Measurements from ENCODE around the gene C5orf22. TPM values are rescaled to one million over a fixed set of nuclear protein-coding genes. Genes with fewer than 3 reads are reported as not detected.
"Not testable (repeated sequence)": the region's sequence is repeated elsewhere in the genome, so short reads cannot be mapped to it uniquely, and the experiment has no call there.

C5orf22 gene
- total RNA-seq, result 18.2 and 18.7 TPM in 2 replicates

DNA sequence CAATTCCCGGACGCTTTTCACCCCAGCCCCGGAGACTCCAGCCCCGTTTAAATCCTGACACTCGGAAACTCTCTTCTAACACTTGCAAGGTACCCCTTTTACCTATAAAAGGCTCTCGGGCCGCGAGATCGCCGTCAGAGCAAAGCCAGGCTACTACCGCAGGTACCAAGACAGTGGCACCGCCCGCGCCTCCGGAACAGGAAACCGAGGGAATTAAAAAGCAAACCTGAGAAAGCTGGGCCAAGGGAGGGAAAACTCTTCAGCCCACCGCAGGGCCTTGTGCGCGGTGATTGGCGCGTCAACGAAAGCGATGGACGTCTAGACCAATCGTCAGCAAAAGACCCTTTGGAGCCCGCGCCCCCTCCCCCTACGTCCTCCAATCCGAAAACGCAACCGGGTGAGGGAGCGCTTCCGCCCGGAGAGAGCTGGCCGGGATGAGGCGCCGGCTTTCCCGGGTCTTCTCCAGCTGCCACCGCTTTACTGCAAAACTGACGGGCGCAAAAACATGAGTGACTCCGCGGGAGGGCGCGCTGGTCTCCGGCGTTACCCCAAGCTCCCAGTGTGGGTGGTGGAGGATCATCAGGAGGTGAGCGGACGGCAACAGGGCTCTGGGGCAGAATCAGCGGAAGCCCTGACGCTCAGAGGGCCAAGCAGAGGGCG, at the start of gene C5orf22, which contains the start of gene DROSHA:
C5orf22 (plus strand) TSS at position 414 of the 660 bp plus-strand sequence; CDS start at position 506, 92 bp downstream.
DROSHA (minus strand) TSS at position 206 of the 660 bp plus-strand sequence. CDS start 3,034 bp downstream, outside the sequence.
- DNase-seq (ENCODE audit: extremely low read depth, low read depth, low spot score), result peak; percentile 52

- DNase-seq (ENCODE audit: extremely low read depth, low read depth, low spot score), result peak; percentile 48
These were observed 46.5 kb upstream of the C5orf22 start for GRCh38 chr5:31485376-31486207.

DNA sequence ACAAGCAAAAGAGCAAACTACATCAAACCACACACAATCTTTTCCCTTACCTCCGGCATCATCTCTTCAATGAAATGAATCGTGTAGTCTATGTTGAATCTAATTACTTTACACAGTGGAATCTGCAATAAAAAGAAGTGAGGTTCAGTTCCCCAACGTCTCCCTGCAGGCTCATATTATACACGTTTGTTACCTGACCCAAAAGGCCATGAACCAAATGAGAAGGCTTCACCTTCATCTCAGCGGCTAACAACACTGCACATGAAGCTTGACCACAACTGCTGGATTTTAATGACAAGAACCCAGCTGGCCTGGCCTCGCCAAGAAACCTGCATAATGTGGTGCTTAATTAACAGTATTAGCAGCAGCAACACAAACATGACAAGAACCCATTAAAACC, 45.7 kb upstream of the C5orf22 start:
- DNase-seq (ENCODE audit: extremely low read depth, low read depth, low spot score), result no peak

DNA sequence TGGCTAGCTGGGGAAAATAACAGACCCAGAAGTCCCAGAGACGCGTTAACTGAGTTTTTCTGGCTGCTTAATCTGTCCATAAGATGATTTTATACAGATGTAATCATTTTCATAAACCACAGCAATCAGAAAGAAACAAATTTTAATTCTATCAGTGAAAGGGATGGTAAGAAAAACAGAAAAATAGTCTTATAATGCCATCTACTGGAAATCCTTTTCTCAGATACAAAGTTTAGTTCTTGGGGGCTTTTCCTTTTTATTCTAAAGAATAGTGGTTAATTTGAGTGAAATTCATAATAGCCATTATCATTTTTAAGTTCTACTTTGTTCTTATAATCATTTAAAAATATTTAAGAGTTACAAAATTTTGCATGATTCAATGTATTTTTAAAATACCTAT, 44.6 kb upstream of the C5orf22 start:
- no peak for DNase-seq (ENCODE audit: extremely low read depth, low read depth, low spot score)

DNA sequence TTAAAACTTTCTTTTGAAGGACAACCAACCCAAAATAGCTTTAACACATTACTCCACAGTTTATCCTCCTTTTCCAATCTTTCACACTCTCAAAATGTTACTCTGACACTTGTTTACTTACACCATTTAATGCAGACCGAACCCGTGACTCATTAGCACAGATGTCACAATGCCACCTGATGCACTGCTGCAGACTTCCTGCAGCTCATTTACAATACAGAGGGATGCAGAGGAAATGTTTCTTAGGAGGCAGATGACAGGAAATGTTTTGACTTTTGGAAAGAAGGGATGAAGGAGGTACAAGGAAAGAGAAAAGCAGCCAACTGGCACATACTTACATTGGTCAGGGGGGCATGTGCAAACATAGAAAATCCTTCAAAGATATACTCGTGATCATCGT, 39.2 kb upstream of the C5orf22 start:
- DNase-seq (ENCODE audit: extremely low read depth, low read depth, low spot score), result peak; percentile 50

GRCh38 chr5:31495336-31495735, 36.8 kb upstream of the C5orf22 start:
- DNase-seq (ENCODE audit: extremely low read depth, low read depth, low spot score), result no peak

- DNase-seq (ENCODE audit: extremely low read depth, low read depth, low spot score), result no peak
These were observed 35.8 kb upstream of the C5orf22 start for GRCh38 chr5:31496301-31496700.

- no peak for DNase-seq (ENCODE audit: extremely low read depth, low read depth, low spot score)
These were observed 35.2 kb upstream of the C5orf22 start for GRCh38 chr5:31496891-31497290.

DNA sequence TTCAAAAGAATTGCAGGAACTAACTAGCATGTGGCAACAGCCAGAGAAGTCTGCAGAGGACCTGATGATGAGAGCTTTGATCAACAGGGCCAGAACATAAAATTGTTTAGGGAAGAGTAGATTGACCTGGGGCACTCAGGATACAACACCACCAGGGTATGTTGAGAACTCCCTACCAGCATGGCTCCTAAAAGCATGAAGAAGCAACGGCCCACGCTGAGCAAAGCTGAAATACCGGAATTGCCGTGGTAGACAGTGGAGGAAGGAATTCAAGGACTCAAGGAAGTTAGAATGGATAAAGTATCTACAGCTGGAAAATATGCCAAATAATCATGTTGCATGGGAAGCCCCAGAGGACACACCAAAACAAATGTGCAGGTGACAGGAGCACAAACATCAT, 31.8 kb upstream of the C5orf22 start:
- no peak for DNase-seq (ENCODE audit: extremely low read depth, low read depth, low spot score)

DNA sequence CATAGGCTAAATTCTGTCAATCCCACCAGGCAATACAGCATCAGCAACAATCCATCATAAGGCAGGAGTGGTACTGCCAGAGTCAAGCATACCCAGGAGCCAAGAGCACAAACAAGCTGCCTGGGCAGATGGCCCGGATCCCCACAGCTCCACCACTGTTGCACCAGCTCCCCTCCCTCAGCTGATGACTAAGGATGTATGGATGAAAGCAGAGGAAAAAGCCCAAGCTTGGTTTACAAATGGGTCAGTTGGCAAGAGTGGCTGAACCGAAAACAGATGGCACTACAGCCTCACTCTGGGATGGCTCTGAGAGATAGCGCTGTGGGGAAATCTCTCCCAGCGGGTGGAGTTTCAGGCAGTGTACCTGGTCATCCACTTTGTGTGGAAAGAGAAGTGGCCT, 29.6 kb upstream of the C5orf22 start:
- DNase-seq (ENCODE audit: extremely low read depth, low read depth, low spot score), result no peak

DNA sequence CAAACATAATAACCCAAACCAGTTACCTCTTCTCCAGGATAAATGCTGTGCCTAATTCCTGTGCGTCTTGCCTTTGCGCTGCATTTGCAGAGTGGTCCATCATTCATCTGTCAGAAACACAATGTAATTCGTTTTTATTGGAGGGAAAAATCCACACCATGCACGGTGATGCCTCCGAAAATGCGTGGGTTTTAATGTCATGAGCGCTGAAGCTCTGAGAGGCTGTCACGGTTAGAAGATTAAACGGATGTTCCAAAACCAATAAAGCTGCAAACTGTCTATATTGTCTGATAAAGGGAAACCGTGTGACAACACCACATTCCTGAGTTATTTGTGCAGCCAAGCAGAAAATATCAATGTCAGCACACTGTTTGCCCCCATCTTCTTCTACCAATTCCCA, 27.6 kb upstream of the C5orf22 start:
- DNase-seq (ENCODE audit: extremely low read depth, low read depth, low spot score), result no peak

- DNase-seq (ENCODE audit: extremely low read depth, low read depth, low spot score), result no peak
These were observed 20.8 kb upstream of the C5orf22 start for GRCh38 chr5:31511305-31511704.

DNA sequence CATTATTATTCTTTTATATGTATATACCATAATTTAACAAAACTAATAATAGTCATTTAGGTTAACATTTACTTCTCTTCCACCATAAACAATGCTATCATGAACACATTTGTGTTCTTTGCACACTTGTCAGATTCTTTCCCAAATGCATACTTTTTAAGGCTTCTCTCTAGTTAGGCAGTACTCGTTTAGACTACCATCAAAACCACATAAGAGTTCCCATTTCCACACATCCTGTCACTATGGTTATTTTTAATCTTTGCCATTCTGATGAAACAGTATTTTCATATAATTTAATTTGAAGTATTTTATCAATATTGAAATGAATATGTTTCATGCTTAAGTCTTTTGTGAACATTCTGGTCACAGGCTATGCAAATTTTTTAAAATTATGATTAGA, 15.3 kb upstream of the C5orf22 start:
- no peak for DNase-seq (ENCODE audit: extremely low read depth, low read depth, low spot score)

DNA sequence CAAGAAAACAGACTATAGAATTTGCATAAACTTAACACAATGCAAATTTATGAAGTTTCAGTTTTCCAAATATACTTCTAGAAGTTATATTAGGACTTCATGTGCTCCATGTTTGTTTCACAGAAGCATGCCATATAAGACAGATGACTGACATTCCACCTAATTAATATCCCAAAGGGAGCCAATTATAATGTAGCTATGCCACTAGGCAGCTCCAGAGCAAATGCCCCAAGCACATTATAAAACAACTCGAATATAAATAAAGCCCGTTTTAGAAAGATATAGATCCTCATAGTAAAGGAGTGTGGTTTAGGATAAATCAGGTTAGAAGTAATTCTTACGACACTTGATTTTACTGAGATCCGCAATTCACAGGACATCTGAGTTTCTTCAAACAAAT, 9.1 kb upstream of the C5orf22 start:
- DNase-seq (ENCODE audit: extremely low read depth, low read depth, low spot score), result no peak

DNA sequence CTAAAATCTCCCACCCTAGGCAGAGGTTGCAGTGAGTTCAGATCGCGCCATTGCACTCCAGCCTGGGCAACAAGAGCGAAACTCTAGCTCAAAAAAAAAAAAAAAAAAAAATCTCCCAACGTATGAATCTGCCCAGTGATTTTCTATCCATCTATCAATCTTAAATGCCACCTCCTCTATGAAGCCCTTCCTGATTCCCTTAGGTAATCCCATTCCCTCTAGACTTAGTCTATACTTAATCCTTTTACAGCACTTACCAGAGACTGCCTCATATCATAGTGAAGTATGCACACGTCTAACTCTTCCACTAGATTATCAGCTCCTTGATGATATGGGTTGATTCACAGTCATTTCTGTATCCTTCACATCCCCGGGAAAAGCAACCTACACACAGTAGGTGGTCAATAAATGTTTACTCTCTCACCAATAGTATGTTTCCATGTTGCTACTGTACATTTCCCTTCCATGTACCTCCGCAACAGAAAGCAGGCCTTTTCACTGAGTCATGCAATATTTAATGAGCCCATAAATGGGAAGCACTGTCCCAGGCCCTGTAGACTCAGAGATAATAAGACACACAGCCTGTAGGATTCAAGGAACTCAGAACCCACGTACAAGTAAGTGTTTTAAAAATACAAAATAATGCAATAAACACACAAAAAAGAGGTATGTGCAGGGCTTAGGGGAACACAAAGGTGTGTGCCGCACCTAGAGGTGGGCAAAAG, 1.4 kb upstream of the C5orf22 start:
- DNase-seq (ENCODE audit: extremely low read depth, low read depth, low spot score), result no peak

DNA sequence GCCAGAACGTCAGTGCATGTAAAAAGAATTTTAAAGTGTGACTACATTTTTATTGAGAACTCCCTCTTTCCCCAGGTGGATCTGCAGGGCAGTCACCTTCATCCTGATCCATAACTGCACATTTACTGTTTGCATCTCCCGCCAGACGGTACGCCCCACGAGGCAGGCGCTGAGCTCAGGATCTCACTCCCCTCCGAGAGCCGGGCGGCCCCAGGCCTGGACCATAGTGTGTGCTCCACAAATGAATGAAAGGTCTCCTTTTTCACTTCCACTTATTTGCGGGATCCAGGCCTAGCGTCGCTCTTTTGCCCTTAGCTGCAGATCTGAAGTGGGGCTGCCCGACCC, 586 bp upstream of the C5orf22 start:
- no peak for DNase-seq (ENCODE audit: extremely low read depth, low read depth, low spot score)

GRCh38 chr5:31534527-31535046, 2.5 kb downstream of the C5orf22 start:
- DNase-seq (ENCODE audit: extremely low read depth, low read depth, low spot score), result no peak

DNA sequence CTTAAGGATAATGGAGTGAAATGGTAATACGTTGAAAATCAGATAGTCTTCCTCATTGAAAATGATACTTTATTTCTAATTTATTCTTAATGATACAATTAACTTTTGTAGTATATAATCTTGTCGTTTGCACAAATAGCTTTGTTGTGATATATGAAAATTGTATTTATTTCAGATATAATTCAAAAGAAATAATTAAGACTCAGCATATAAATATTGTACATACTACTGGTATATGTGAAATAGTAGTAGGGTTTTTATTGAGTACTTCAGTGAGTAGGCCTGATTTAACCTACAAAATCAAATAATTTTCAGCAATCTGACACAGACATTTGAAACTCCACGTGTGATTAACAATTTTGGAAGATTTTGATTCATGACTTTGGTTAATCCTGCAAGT, 4.8 kb downstream of the C5orf22 start:
- DNase-seq (ENCODE audit: extremely low read depth, low read depth, low spot score), result no peak

- DNase-seq (ENCODE audit: extremely low read depth, low read depth, low spot score), result no peak
These were observed 5.2 kb downstream of the C5orf22 start for GRCh38 chr5:31537349-31537748.

DNA sequence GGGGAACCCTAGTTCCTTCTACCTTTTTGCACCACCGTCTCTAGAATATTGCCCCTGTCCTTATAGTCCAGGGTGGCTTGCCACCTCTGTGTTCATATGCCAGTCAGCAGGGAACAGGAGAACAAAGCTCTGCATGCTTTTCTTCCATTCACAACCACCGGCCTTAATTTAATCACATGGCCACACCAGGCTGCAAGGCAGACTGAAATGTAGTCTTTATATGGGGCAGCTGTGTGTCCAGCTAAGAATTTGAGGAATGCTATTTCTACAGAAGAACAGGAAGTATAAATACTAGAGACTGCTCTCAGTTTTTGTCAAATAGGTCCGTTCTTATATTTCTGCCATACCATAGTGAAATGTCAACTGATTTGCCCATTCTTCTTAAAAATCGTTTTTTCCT, 5.8 kb downstream of the C5orf22 start:
- DNase-seq (ENCODE audit: extremely low read depth, low read depth, low spot score), result no peak

DNA sequence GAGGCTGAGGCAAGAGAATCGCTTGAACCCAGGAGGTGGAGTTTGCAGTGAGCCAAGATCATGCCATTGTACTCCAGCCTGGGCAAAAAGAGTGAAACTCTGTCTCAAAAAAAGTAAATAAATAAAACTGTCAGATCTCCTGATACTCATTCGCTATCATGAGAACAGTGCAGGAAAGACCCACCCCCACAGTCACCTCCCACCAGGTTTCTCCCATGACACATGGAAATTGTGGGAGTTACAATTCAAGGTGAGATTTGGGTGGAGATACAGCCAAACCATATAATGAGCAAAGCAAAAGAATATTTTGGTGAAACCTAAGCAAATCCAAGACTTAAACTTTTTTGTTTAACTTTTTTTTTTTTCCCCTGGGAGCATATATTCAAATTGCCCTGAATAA, 17.0 kb downstream of the C5orf22 start:
- not testable (repeated sequence) for DNase-seq (ENCODE audit: extremely low read depth, low read depth, low spot score)
